Smooth muscle cell (in vitro differentiated cells): ENCODE measurements around the gene CNOT4. TPM values are rescaled to one million over a fixed set of nuclear protein-coding genes. Genes with fewer than 3 reads are reported as not detected.
"Not testable (repeated sequence)": the region's sequence is repeated elsewhere in the genome, so short reads cannot be mapped to it uniquely, and the experiment has no call there.

Source experiments
- DNase-seq: peaks from one replicate; lab custom pipeline; 2025; ENCODE audit not compliant: unreplicated experiment; lab: John Stamatoyannopoulos, UW
- H2AFZ ChIP-seq: fragments of 200-600 bp; sonication (generic); 2 replicates; pipeline ENCODE4 v1.6.0; 2016; ENCODE audit warnings: antibody characterized with exemption, low read depth, mild to moderate bottlenecking
- H3F3A ChIP-seq: fragments of 200-600 bp; sonication (generic); 2 replicates; pipeline ENCODE4 v1.6.0; 2017; ENCODE audit warnings: antibody characterized with exemption, low read depth
- H3K27ac ChIP-seq: fragments of 200-600 bp; sonication (generic); 2 replicates; pipeline ENCODE4 v1.5.1; 2016; ENCODE audit warnings: low read depth, mild to moderate bottlenecking
- H3K27me3 ChIP-seq: fragments of 200-600 bp; sonication (generic); 2 replicates; pipeline ENCODE4 v1.6.1; 2016; ENCODE audit warnings: low read depth, mild to moderate bottlenecking
- H3K36me3 ChIP-seq: fragments of 200-600 bp; sonication (generic); 2 replicates; pipeline ENCODE4 v1.5.1; 2016; ENCODE audit warnings: low read depth
- H3K4me1 ChIP-seq: fragments of 200-600 bp; sonication (generic); 2 replicates; pipeline ENCODE4 v1.5.1; 2016; ENCODE audit warnings: low read depth
- H3K4me2 ChIP-seq: fragments of 200-600 bp; sonication (generic); 2 replicates; pipeline ENCODE4 v1.6.0; 2016; ENCODE audit warnings: mild to moderate bottlenecking
- H3K4me3 ChIP-seq: fragments of 200-600 bp; sonication (generic); 2 replicates; pipeline ENCODE4 v1.5.1; 2016; ENCODE audit warnings: mild to moderate bottlenecking
- H3K79me2 ChIP-seq: fragments of 200-600 bp; sonication (generic); 2 replicates; pipeline ENCODE4 v1.6.0; 2016; ENCODE audit warnings: low read depth, mild to moderate bottlenecking
- H3K9ac ChIP-seq: fragments of 200-600 bp; sonication (generic); 2 replicates; pipeline ENCODE4 v1.6.0; 2016; ENCODE audit warnings: low read depth
- H3K9me3 ChIP-seq: fragments of 200-600 bp; sonication (generic); replicated peaks from 2 replicates; pipeline ENCODE4 v1.5.1; 2016; ENCODE audit warnings: low read depth
- H4K20me1 ChIP-seq: fragments of 200-600 bp; sonication (generic); 2 replicates; pipeline ENCODE4 v1.6.0; 2016; ENCODE audit warnings: low read depth
- WGBS: methylation state at CpG from one replicate; pipeline ENCODE4 v1.1.7; 2016; ENCODE audit warnings: low lambda C conversion rate; 5-methylcytosine and 5-hydroxymethylcytosine counted together
- polyA plus RNA-seq: library from polyadenylated mRNA; unstranded; fragments of >200 nt; fragmentation: Nextera tagmentation; extraction: Ambion mirVana; gene quantifications from 2 replicates; pipeline ENCODE4 v1.2.1, GENCODE V29; 2016
- total RNA-seq: library from RNA; depleted of rRNA; stranded (reverse); fragments of >200 nt; gene quantifications from 2 replicates; pipeline ENCODE4 v1.2.3, GENCODE V29; 2014
- TF ChIP-seq, protein P1 (sequence below): fragments of 200-600 bp; sonication (generic); IDR thresholded peaks from 2 replicates; pipeline ENCODE4 v1.5.1; 2017; ENCODE audit warnings: borderline replicate concordance, mild to moderate bottlenecking, antibody characterized with exemption; ENCODE audit not compliant: insufficient read depth, poor library complexity, severe bottlenecking

The CNOT4 gene
- total and polyA plus RNA-seq, 2 experiments from 2014 or later: 15.8 to 22.9 TPM

DNA sequence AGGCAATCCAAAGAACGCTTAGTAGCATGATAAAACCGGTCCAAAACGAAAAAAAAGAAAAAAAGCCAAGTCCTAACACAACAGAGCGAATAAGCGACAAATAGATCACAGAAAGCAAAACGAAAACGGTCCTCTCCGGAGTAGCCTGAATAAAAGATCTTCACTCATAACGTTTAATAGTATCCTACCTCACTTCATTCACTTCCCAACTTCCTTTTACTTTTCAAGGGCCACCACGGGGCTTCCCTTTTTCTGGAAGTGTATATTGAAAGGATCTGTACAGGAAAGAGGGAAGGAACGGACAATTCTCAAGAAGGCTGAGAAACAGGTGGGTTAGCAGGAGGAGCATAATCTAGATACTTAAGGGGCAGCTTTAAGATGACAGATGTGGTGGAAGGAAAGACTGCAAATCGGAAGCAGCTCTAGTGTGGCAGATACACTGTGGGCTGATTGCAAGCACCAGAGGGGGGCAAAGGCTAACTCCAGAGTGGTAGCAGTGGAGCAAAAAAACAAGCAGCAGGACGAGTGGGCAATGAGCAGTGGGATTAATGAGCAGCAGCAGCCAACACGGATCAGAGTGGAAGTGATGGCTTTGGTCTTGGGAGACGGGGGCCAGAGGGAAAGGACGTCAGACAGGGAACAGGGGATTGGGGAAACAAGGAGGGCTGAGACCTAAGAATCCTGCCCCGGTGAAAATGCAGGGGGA lies 866 bp downstream of the CNOT4 start:
- Histone ChIP-seq H3K4me2 (peak overlapping the region; percentile 93), H3K79me2 (peaks cover 52% of the 10 kb centered on the region), H3K27ac (peak overlapping the region; percentile 95), H3K9ac (peak overlapping the region; percentile 99), H3K36me3 (no peaks in the 10 kb centered on the region), H3K9me3 (no peaks in the 10 kb centered on the region), H3K4me1 (peaks cover 17% of the 10 kb centered on the region), H3K27me3 (no peaks in the 10 kb centered on the region), H2AFZ (peak overlapping the region; percentile 96), H4K20me1 (peaks cover 50% of the 10 kb centered on the region), H3K4me3 (peak overlapping the region; percentile 99), H3F3A (no peaks in the 10 kb centered on the region)
- no peak for DNase-seq
- TF ChIP-seq, protein P1, sequence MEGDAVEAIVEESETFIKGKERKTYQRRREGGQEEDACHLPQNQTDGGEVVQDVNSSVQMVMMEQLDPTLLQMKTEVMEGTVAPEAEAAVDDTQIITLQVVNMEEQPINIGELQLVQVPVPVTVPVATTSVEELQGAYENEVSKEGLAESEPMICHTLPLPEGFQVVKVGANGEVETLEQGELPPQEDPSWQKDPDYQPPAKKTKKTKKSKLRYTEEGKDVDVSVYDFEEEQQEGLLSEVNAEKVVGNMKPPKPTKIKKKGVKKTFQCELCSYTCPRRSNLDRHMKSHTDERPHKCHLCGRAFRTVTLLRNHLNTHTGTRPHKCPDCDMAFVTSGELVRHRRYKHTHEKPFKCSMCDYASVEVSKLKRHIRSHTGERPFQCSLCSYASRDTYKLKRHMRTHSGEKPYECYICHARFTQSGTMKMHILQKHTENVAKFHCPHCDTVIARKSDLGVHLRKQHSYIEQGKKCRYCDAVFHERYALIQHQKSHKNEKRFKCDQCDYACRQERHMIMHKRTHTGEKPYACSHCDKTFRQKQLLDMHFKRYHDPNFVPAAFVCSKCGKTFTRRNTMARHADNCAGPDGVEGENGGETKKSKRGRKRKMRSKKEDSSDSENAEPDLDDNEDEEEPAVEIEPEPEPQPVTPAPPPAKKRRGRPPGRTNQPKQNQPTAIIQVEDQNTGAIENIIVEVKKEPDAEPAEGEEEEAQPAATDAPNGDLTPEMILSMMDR: no peak
- 3% methylated on average over 17 of the region's 17 CpGs for WGBS

DNA sequence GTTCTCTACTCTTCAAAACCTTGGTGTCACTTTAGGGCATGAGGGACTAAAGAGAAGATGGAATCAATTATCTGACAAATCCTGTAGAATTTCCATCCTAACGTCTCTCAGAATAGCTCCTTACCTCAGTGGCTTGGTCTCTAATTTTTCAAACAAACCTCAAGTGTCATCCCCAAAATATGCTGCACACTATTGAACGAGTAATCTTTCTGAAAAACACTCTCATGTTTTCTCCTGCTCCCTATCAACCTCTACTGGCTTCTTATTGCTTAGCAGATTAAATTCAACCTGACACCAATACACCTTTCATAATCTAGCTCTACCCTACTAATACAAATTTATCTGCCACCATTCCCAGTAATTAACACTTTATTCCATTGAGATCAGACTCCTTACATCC lies 8.5 kb downstream of the CNOT4 start:
- no peak for DNase-seq
- Histone ChIP-seq H3K27me3 (no peaks in the 10 kb centered on the region), H3F3A (no peaks in the 10 kb centered on the region), H3K4me2 (no peak overlapping the region), H3K79me2 (peaks cover 96% of the 10 kb centered on the region), H3K27ac (no peak overlapping the region), H3K9me3 (no peaks in the 10 kb centered on the region), H3K36me3 (no peaks in the 10 kb centered on the region), H2AFZ (no peak overlapping the region), H3K4me1 (no peaks in the 10 kb centered on the region), H3K4me3 (no peak overlapping the region), H4K20me1 (peaks cover 97% of the 10 kb centered on the region), H3K9ac (no peak overlapping the region)
- 91% methylated on average over 2 of the region's 2 CpGs for WGBS
- TF ChIP-seq, protein P1: no peak

DNA sequence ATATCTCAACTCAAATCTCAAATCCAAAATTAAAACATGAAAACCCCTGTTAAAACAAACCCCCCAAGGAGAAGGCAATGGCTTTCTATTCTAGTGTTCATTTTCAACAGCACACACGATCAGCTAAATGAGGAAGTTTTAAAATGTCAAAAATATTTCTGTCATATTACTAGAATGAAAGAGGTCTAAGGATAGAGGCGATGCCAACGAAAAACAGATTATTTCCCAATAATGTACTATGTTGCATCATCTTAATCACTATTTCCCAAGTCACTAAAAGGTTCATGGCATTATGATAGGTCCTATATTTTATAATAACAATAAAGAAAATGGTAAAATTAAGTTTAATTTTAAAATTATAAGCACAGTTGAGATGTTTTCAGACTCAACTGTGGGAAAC lies 10.1 kb downstream of the CNOT4 start:
- H3K4me1 ChIP-seq: no peaks in the 10 kb centered on the region
- H3K4me3 ChIP-seq: no peak overlapping the region
- no peaks in the 10 kb centered on the region for H3K36me3 ChIP-seq
- 85% methylated on average over 3 of the region's 3 CpGs for WGBS
- DNase-seq: no peak
- H3K27ac ChIP-seq: no peak overlapping the region
- H3F3A ChIP-seq: no peaks in the 10 kb centered on the region
- TF ChIP-seq, protein P1: no peak
- no peak overlapping the region for H3K9ac ChIP-seq
- H3K79me2 ChIP-seq: peaks cover 93% of the 10 kb centered on the region
- no peak overlapping the region for H3K4me2 ChIP-seq
- H4K20me1 ChIP-seq: peaks cover 95% of the 10 kb centered on the region
- H3K9me3 ChIP-seq: no peaks in the 10 kb centered on the region
- no peak overlapping the region for H2AFZ ChIP-seq
- H3K27me3 ChIP-seq: no peaks in the 10 kb centered on the region

DNA sequence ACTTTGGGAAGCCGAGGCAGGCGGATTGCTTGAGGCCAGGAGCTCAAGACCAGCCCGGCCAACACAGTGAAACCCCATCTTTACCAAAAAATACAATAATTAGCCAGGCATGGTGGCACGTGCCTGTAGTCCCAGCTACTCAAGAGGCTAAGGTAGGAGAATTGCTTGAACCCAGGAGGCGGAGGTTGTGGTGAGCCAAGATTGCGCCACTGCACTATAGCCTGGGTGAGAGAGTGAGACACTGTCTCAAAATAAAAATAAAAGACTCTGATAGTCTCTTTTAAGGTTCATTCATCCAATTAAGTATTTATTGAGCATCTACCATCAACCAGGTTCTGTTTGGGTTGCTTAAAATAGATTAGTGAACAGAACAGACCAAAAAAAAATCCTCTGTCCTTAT lies 12.7 kb downstream of the CNOT4 start:
- H3K9me3 ChIP-seq, H2AFZ ChIP-seq, H3K36me3 ChIP-seq, H3K4me1 ChIP-seq, H3K4me3 ChIP-seq, H3K4me2 ChIP-seq, H3K27ac ChIP-seq, H3K27me3 ChIP-seq, H3K9ac ChIP-seq, DNase-seq, H3F3A ChIP-seq: not testable (repeated sequence)
- 97% methylated on average over 6 of the region's 6 CpGs for WGBS
- Histone ChIP-seq H4K20me1 (peaks cover 98% of the 10 kb centered on the region), H3K79me2 (peaks cover 95% of the 10 kb centered on the region)
